Activated CD4-positive, alpha-beta memory T cell treated with anti-CD3 and anti-CD28 coated beads for 36 hours (primary cell): ENCODE data around the gene ZNF202. TPM values are rescaled to one million over a fixed set of nuclear protein-coding genes. Genes with fewer than 3 reads are reported as not detected.

Experiments used
- CTCF ChIA-PET: fragments of 350-600 bp; sonication (Branson Sonifier 250); formaldehyde crosslinking; loops from one replicate; lab custom pipeline; 2021; ENCODE audit warnings: antibody characterized with exemption, inconsistent platforms; lab: Charles Lee
- POLR2A ChIA-PET: fragments of 350-600 bp; sonication (Branson Sonifier 250); formaldehyde crosslinking; loops from one replicate; lab custom pipeline; 2021; ENCODE audit warnings: antibody characterized with exemption; lab: Charles Lee
- DNase-seq: peaks from one replicate; pipeline ENCODE4 v3.0.0-alpha.2; 2020
- H3K27ac Mint-ChIP-seq: one replicate; pipeline ENCODE4 v1.8.0; 2021; ENCODE audit warnings: mixed read lengths
- H3K27me3 Mint-ChIP-seq: one replicate; pipeline ENCODE4 v1.8.0; 2021; ENCODE audit warnings: mixed read lengths
- H3K36me3 Mint-ChIP-seq: one replicate; pipeline ENCODE4 v1.8.0; 2021; ENCODE audit warnings: mixed read lengths
- H3K4me1 Mint-ChIP-seq: one replicate; pipeline ENCODE4 v1.8.0; 2021; ENCODE audit warnings: low read depth, mixed read lengths
- H3K4me3 Mint-ChIP-seq: one replicate; pipeline ENCODE4 v1.8.0; 2021; ENCODE audit warnings: mild to moderate bottlenecking, mixed read lengths
- H3K9me3 Mint-ChIP-seq: one replicate; pipeline ENCODE4 v1.8.0; 2021; ENCODE audit warnings: mixed read lengths
- intact Hi-C: fragments of 100-400 bp; cut with micrococcal nuclease; formaldehyde crosslinking; loops from one replicate; pipeline ENCODE4 v1.15.1; 2023
- total RNA-seq, 2 experiments: library from RNA; stranded (reverse); gene quantifications; one replicate each; pipeline ENCODE4 v1.2.3, GENCODE V29; 2021

ZNF202 gene
- total RNA-seq: 1 to 10 TPM; 7.8 to 7.9 TPM

DNA sequence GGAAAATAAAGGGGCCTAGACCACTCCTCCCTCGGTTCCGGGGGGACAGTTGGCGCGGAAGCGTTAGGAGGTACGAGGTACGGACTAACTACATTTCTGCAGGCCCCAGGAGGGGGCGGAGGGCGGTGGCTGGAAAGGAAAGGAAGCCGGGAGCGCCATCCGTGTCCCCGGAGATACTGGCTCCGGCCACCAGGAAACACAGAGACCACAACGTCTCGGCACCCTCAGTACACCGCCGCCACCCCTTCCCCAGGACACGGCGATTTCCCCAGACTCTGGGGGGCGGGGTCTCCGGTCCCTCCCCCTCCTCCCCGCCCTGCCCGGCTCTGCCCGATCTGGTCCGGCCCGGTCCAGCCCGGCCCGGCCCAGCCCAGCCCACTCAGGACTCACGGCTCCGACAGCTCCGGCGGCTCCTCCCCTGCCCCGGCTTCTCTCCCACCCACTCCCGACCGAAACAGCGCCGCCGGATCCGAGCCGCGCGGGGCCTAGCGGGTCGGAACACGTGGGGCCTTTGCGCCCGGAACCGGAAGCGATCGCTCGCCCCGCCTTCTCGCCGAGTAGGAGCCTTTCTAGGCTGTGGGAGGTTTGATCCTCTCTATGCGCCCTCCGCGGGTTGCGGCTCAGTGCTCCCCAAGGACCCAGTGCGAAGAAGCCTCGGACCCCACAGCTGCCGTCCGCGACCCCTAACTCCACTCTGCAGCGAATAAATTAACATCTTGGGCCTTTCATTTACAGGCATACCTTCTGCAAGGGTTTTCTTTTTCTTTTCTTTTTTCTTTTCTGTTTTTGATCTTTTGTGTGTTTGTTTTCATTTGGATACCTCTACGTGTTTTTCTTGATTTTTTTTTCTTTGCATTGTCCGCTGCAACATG, at the start of gene ZNF202:
Gene ZNF202 (minus strand): TSS at position 502 of the 872 bp plus-strand sequence. CDS start 10,772 bp downstream, outside the sequence.
- intact Hi-C loops: loop anchor here (2.0 to 10.0 kb wide), 4 partner anchors 323 to 1851 kb away; partner anchors contain the start of genes STT3A, TMEM218 and VWA5A
- no peaks in the 10 kb centered on the region for H3K27me3 Mint-ChIP-seq
- H3K9me3 Mint-ChIP-seq: no peaks in the 10 kb centered on the region
- peak; percentile 95 for DNase-seq
- ChIA-PET CTCF (interaction anchor here (1.0 kb wide), 1 partner anchor 101 kb away, joined by 3 read pairs; no protein-coding TSS in a partner anchor), POLR2A (no interaction called here)
- peaks cover 34% of the 10 kb centered on the region for H3K4me1 Mint-ChIP-seq
- H3K36me3 Mint-ChIP-seq: peaks cover 23% of the 10 kb centered on the region
- peak within 1 kb of the TSS; percentile 83 for H3K27ac Mint-ChIP-seq
- H3K4me3 Mint-ChIP-seq: peak within 1 kb of the TSS; percentile 97

DNA sequence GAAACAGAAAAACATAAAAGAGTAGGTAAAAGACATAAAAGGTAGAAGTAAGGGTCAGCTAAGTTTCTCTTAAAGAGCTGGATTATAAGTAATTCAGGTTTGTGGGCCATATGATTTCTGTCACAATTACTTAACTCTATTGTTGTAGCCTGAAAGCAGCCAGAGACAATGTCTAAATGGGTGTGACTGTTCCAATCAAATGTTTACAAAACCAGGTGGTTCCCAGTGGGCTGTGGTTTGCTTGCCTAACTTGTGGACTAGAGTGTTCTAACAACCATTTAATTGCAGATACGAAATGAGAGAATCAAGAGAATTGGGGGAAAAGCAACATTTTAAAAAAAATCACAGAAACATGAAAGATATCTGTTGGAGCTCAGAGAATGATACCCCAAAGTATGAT, 42.1 kb upstream of the ZNF202 start:
- H3K9me3 Mint-ChIP-seq: no peaks in the 10 kb centered on the region
- DNase-seq: no peak
- H3K27me3 Mint-ChIP-seq: peaks cover 4% of the 10 kb centered on the region
- POLR2A ChIA-PET: no interaction called here
- H3K36me3 Mint-ChIP-seq: no peaks in the 10 kb centered on the region
- no peak overlapping the region for H3K27ac Mint-ChIP-seq
- H3K4me1 Mint-ChIP-seq: no peaks in the 10 kb centered on the region
- intact Hi-C loops: no loop called here
- CTCF ChIA-PET: no interaction called here
- no peak overlapping the region for H3K4me3 Mint-ChIP-seq

DNA sequence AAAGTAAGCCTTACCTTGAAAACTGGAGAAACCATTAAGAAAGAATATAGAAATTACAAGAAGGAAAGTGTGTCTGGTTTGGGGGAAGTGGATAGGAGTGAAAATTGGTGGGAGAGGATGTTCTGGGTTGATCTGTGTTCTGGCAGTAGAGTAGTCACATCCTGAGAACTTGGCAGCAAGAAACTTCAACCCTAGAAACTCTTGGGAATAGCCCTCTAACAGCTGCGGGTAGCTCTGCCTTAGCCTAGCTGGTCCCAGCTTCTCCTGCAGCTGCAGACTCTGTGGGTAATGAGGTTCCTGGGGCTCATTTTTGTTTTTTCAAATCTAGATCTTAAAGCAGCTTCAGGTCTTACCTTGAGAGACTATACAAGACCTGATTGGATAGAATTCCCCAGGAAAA, 37.1 kb upstream of the ZNF202 start:
- intact Hi-C loops: no loop called here
- H3K4me3 Mint-ChIP-seq: no peak overlapping the region
- ChIA-PET POLR2A (no interaction called here), CTCF (no interaction called here)
- no peak for DNase-seq
- H3K27ac Mint-ChIP-seq: no peak overlapping the region
- peaks cover 3% of the 10 kb centered on the region for H3K27me3 Mint-ChIP-seq
- H3K36me3 Mint-ChIP-seq: no peaks in the 10 kb centered on the region
- no peaks in the 10 kb centered on the region for H3K9me3 Mint-ChIP-seq
- H3K4me1 Mint-ChIP-seq: no peaks in the 10 kb centered on the region

- DNase-seq: no peak
- no peaks in the 10 kb centered on the region for H3K9me3 Mint-ChIP-seq
- H3K27ac Mint-ChIP-seq: no peak overlapping the region
- no peaks in the 10 kb centered on the region for H3K4me1 Mint-ChIP-seq
- H3K36me3 Mint-ChIP-seq: no peaks in the 10 kb centered on the region
- H3K27me3 Mint-ChIP-seq: no peaks in the 10 kb centered on the region
- POLR2A ChIA-PET: no interaction called here
- intact Hi-C loops: no loop called here
- CTCF ChIA-PET: no interaction called here
- no peak overlapping the region for H3K4me3 Mint-ChIP-seq
These were observed 34.5 kb upstream of the ZNF202 start for GRCh38 chr11:123775715-123776549.

DNA sequence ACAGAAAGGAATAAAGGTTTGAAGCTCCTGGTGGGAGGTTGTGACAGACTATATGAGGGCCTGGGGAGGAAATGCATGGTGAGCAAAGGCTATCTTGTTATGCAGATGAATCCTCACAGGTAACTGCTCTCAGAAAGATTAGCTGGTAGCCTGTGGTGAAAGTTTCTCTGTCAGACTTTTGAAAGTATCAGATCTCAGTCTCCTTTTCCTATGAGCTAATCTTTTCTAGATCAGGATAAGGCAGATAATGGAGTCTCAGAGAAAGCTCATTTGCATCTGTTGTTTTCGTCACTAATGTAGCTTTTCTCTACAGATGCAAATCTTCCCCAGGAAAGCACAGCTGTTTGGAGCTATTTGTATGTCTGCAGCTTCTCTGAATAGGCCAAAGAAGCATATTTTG, 33.8 kb upstream of the ZNF202 start:
- DNase-seq: no peak
- intact Hi-C loops: no loop called here
- no peaks in the 10 kb centered on the region for H3K36me3 Mint-ChIP-seq
- ChIA-PET POLR2A (no interaction called here), CTCF (no interaction called here)
- H3K9me3 Mint-ChIP-seq: no peaks in the 10 kb centered on the region
- H3K4me1 Mint-ChIP-seq: no peaks in the 10 kb centered on the region
- H3K27me3 Mint-ChIP-seq: no peaks in the 10 kb centered on the region
- H3K27ac Mint-ChIP-seq: no peak overlapping the region
- H3K4me3 Mint-ChIP-seq: no peak overlapping the region

- H3K9me3 Mint-ChIP-seq: no peaks in the 10 kb centered on the region
- no peaks in the 10 kb centered on the region for H3K36me3 Mint-ChIP-seq
- no peaks in the 10 kb centered on the region for H3K27me3 Mint-ChIP-seq
- H3K4me1 Mint-ChIP-seq: no peaks in the 10 kb centered on the region
- no peak for DNase-seq
- H3K27ac Mint-ChIP-seq: no peak overlapping the region
- CTCF ChIA-PET: no interaction called here
- POLR2A ChIA-PET: no interaction called here
- H3K4me3 Mint-ChIP-seq: no peak overlapping the region
- intact Hi-C loops: no loop called here
These were observed 32.5 kb upstream of the ZNF202 start for GRCh38 chr11:123773959-123774358.

GRCh38 chr11:123773026-123773425, 31.6 kb upstream of the ZNF202 start:
- no peaks in the 10 kb centered on the region for H3K36me3 Mint-ChIP-seq
- POLR2A ChIA-PET: no interaction called here
- peaks cover under 1% of the 10 kb centered on the region for H3K27me3 Mint-ChIP-seq
- no peaks in the 10 kb centered on the region for H3K9me3 Mint-ChIP-seq
- H3K4me3 Mint-ChIP-seq: no peak overlapping the region
- intact Hi-C loops: no loop called here
- H3K27ac Mint-ChIP-seq: no peak overlapping the region
- no peaks in the 10 kb centered on the region for H3K4me1 Mint-ChIP-seq
- CTCF ChIA-PET: no interaction called here
- DNase-seq: no peak

DNA sequence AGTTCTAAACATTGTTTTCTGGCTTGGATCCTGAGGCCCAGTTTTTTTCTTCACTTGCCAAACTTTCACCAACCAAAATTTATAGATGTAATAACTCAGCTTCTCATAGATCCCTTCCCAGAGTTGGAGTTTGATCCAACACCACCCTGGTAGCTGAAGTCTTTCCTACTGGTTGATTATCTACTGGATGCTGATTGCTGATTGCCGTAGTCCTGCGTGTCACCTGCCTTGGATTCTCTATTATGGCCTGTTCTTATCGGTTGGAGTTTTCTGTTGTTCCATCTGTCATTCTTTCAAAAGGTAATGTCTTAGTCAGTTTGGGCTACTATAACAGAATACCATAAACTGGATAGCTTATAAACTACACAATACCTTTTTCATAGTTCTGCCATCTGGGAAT, 30.2 kb upstream of the ZNF202 start:
- intact Hi-C loops: no loop called here
- POLR2A ChIA-PET: interaction anchor here (0.8 kb wide), 1 partner anchor 138 kb away, joined by 3 read pairs; no protein-coding TSS in a partner anchor

DNA sequence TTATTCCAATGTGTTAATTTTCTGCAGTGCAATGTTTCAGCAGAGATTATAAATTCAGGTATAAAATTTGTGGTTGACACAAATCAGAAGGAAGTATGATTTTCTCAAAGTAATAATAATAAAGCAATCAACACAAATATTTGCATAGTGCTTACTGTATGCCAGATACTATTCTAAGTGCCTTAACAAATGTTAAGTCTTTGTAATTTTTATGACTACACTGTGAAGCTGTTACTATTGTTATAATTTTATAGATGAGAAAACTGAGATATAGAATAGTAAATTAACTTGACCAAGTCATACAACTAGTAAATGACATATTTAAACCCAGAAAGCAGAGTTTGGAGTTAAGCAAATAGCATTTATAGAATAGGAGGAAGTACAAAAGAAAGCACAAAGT, 29.3 kb upstream of the ZNF202 start:
- Mint-ChIP-seq H3K27ac (no peak overlapping the region), H3K36me3 (no peaks in the 10 kb centered on the region), H3K4me3 (no peak overlapping the region), H3K4me1 (no peaks in the 10 kb centered on the region), H3K9me3 (no peaks in the 10 kb centered on the region), H3K27me3 (peaks cover 3% of the 10 kb centered on the region)
- no peak for DNase-seq
- ChIA-PET POLR2A (no interaction called here), CTCF (no interaction called here)
- intact Hi-C loops: no loop called here

More for the DNA sequence above, 30.2 kb upstream of the ZNF202 start:
- Mint-ChIP-seq H3K4me3 (no peak overlapping the region), H3K27ac (no peak overlapping the region), H3K4me1 (no peaks in the 10 kb centered on the region), H3K9me3 (no peaks in the 10 kb centered on the region), H3K36me3 (no peaks in the 10 kb centered on the region), H3K27me3 (peaks cover 3% of the 10 kb centered on the region)
- no peak for DNase-seq
- CTCF ChIA-PET: no interaction called here

DNA sequence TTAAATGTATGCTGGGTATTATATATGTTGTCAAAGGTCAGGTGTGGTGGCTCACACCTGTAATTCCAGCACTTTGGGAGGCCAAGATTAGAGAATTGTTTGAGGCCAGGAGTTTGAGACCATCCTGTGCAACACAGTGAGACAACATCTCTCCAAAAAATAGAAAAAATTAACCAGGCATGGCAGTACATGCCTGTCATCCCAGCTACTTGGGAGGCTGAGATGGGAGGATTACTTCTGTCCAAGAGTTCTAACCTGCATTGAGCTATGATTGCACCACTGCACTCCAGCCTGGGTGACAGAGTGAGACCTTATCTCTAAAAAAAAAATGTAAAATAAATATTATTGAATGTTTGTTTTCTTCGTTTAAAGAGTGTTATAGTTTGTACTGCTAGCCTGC, 24.1 kb upstream of the ZNF202 start:
- POLR2A ChIA-PET: no interaction called here
- no peak overlapping the region for H3K27ac Mint-ChIP-seq

DNA sequence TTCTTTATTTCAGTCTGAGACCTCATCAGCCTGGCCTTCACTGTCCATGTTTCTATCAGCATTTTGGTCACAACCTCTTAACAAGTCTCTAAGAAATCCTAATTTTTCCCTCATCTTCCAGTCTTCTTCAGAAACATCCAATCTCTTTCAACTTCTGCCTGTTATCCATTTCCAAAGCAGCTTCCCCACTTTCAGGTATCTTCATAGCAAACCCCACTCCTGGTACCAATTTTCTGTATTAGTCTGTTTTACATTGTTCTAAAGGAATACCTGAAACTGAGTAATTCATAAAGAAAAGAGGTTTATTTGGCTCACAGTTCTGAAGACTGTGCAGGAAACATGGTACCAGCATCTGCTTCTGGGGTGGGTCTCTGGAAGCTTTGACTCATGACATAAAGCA, 21.0 kb upstream of the ZNF202 start:
- intact Hi-C loops: no loop called here
- Mint-ChIP-seq H3K36me3 (peaks cover 6% of the 10 kb centered on the region), H3K9me3 (peaks cover 18% of the 10 kb centered on the region), H3K27me3 (peaks cover 4% of the 10 kb centered on the region), H3K4me3 (no peak overlapping the region), H3K27ac (no peak overlapping the region), H3K4me1 (no peaks in the 10 kb centered on the region)
- CTCF ChIA-PET: no interaction called here
- POLR2A ChIA-PET: no interaction called here
- no peak for DNase-seq

More for the DNA sequence above, 24.1 kb upstream of the ZNF202 start:
- H3K36me3 Mint-ChIP-seq: peaks cover 6% of the 10 kb centered on the region
- no peak for DNase-seq
- intact Hi-C loops: no loop called here
- H3K9me3 Mint-ChIP-seq: peaks cover 18% of the 10 kb centered on the region
- CTCF ChIA-PET: interaction anchor here (1.1 kb wide), 1 partner anchor 185 kb away, joined by 3 read pairs; no protein-coding TSS in a partner anchor
- H3K4me3 Mint-ChIP-seq: no peak overlapping the region
- peaks cover 3% of the 10 kb centered on the region for H3K27me3 Mint-ChIP-seq
- H3K4me1 Mint-ChIP-seq: no peaks in the 10 kb centered on the region

- peaks cover 18% of the 10 kb centered on the region for H3K9me3 Mint-ChIP-seq
- H3K27ac Mint-ChIP-seq: no peak overlapping the region
- ChIA-PET POLR2A (no interaction called here), CTCF (no interaction called here)
- H3K4me3 Mint-ChIP-seq: no peak overlapping the region
- DNase-seq: no peak
- H3K27me3 Mint-ChIP-seq: peaks cover 8% of the 10 kb centered on the region
- intact Hi-C loops: no loop called here
- H3K36me3 Mint-ChIP-seq: peaks cover 6% of the 10 kb centered on the region
- H3K4me1 Mint-ChIP-seq: no peaks in the 10 kb centered on the region
These were observed 19.4 kb upstream of the ZNF202 start for GRCh38 chr11:123760894-123761293.
